GM23338 (cell line): ENCODE data around the gene HABP4. TPM values are rescaled to one million over a fixed set of nuclear protein-coding genes. Genes with fewer than 3 reads are reported as not detected.

Source experiments
- ATAC-seq: fragments of 200-7000 bp; cut with Tn5 transposase; 3 replicates; pipeline ENCODE4 v1.9.1; 2020
- DNase-seq: peaks from one replicate; pipeline ENCODE4 v3.0.0-alpha.2; 2015; ENCODE audit warnings: low spot score
- H2AFZ ChIP-seq: fragments of 200-600 bp; sonication (generic); 2 replicates; pipeline ENCODE4 v1.8.0; 2016; ENCODE audit warnings: antibody characterized with exemption, mild to moderate bottlenecking, moderate library complexity
- H3F3A ChIP-seq: fragments of 200-600 bp; sonication (generic); replicated peaks from 2 replicates; pipeline ENCODE4 v1.8.0; 2017; ENCODE audit warnings: antibody characterized with exemption, mixed run types, low read depth
- H3K27ac ChIP-seq: fragments of 200-600 bp; sonication (generic); 2 replicates; pipeline ENCODE4 v1.6.1; 2016; ENCODE audit warnings: low read depth
- H3K27me3 ChIP-seq: fragments of 200-600 bp; sonication (generic); 2 replicates; pipeline ENCODE4 v1.8.0; 2016; ENCODE audit warnings: mild to moderate bottlenecking, mixed run types, moderate library complexity; ENCODE audit not compliant: insufficient read depth
- H3K36me3 ChIP-seq: fragments of 200-600 bp; sonication (generic); 2 replicates; pipeline ENCODE4 v1.8.0; 2016; ENCODE audit warnings: mild to moderate bottlenecking; ENCODE audit not compliant: insufficient read depth
- H3K4me1 ChIP-seq: fragments of 200-600 bp; sonication (generic); 2 replicates; pipeline ENCODE4 v1.8.0; 2016; ENCODE audit warnings: mild to moderate bottlenecking, moderate library complexity; ENCODE audit not compliant: insufficient read depth
- H3K4me2 ChIP-seq: fragments of 200-600 bp; sonication (generic); 2 replicates; pipeline ENCODE4 v1.7.1; 2017; ENCODE audit warnings: mixed run types
- H3K4me3 ChIP-seq: fragments of 200-600 bp; sonication (generic); 2 replicates; pipeline ENCODE4 v1.6.1; 2016; ENCODE audit warnings: mixed run types
- H3K79me2 ChIP-seq: fragments of 200-600 bp; sonication (generic); replicated peaks from 2 replicates; pipeline ENCODE4 v1.8.0; 2017; ENCODE audit warnings: mild to moderate bottlenecking; ENCODE audit not compliant: insufficient read depth
- H3K9me2 ChIP-seq: fragments of 200-600 bp; sonication (generic); 2 replicates; pipeline ENCODE4 v1.8.0; 2017; ENCODE audit not compliant: insufficient read depth
- H4K20me1 ChIP-seq: fragments of 200-600 bp; sonication (generic); replicated peaks from 2 replicates; pipeline ENCODE4 v1.8.0; 2017; ENCODE audit warnings: mild to moderate bottlenecking; ENCODE audit not compliant: insufficient read depth
- H3K27ac Mint-ChIP-seq: 2 replicates; pipeline ENCODE4 v1.8.0; 2020; ENCODE audit warnings: inconsistent platforms, mild to moderate bottlenecking, moderate library complexity, mixed read lengths
- H3K27me3 Mint-ChIP-seq: 3 replicates; pipeline ENCODE4 v1.8.0; 2022; ENCODE audit warnings: low read depth, mild to moderate bottlenecking, moderate library complexity, mixed read lengths, inconsistent platforms; ENCODE audit not compliant: insufficient read depth, poor library complexity
- H3K36me3 Mint-ChIP-seq: 3 replicates; pipeline ENCODE4 v1.8.0; 2021; ENCODE audit warnings: low read depth, mild to moderate bottlenecking, inconsistent platforms, moderate library complexity, mixed read lengths
- H3K4me1 Mint-ChIP-seq: 3 replicates; pipeline ENCODE4 v1.8.0; 2020; ENCODE audit warnings: mild to moderate bottlenecking, inconsistent platforms, mixed read lengths
- H3K4me3 Mint-ChIP-seq: 3 replicates; pipeline ENCODE4 v1.8.0; 2021; ENCODE audit warnings: moderate library complexity, mild to moderate bottlenecking, inconsistent platforms, mixed read lengths
- H3K9me3 Mint-ChIP-seq: 3 replicates; pipeline ENCODE4 v1.8.0; 2020; ENCODE audit warnings: moderate library complexity, mild to moderate bottlenecking, inconsistent platforms, mixed read lengths
- CREB1 ChIP-seq: fragments of 250-450 bp; sonication (Bioruptor Pico); IDR thresholded peaks from 2 replicates; pipeline ENCODE4 v1.5.0; 2020; ENCODE audit warnings: low read depth, mild to moderate bottlenecking, moderate library complexity
- CTCF ChIP-seq, 2 experiments: fragments of 200-600 bp in 1 of 2; sonication (generic) in 1 of 2; conservative IDR thresholded peaks; 2 replicates each; pipeline versions ENCODE4 v1.5.1 to v1.6.1; 2016 to 2017; ENCODE audit warnings: antibody characterized with exemption in 2 of 2, low read depth in 2 of 2, mild to moderate bottlenecking in 2 of 2, moderate library complexity in 1 of 2
- EZH2 ChIP-seq: fragments of 200-600 bp; sonication (generic); IDR thresholded peaks from one replicate; pipeline ENCODE4 v1.8.0; 2017; ENCODE audit warnings: antibody characterized with exemption, mild to moderate bottlenecking, low read depth; ENCODE audit not compliant: unreplicated experiment
- EZH2phosphoT487 ChIP-seq: fragments of 200-600 bp; sonication (generic); IDR thresholded peaks from one replicate; pipeline ENCODE4 v1.8.1; 2018; ENCODE audit warnings: antibody characterized with exemption; ENCODE audit not compliant: unreplicated experiment
- JUNB ChIP-seq: IDR thresholded peaks from one replicate; pipeline ENCODE4 v1.6.1; 2016; ENCODE audit warnings: antibody characterized with exemption; ENCODE audit not compliant: unreplicated experiment
- NANOG ChIP-seq: IDR thresholded peaks from 2 replicates; pipeline ENCODE4 v1.6.1; 2016; ENCODE audit warnings: antibody characterized with exemption, borderline replicate concordance
- POLR2AphosphoS5 ChIP-seq: IDR thresholded peaks from 2 replicates; pipeline ENCODE4 v1.6.1; 2016; ENCODE audit warnings: antibody characterized with exemption, low read depth
- STAT1 ChIP-seq: IDR thresholded peaks from one replicate; pipeline ENCODE4 v1.6.1; 2016; ENCODE audit warnings: antibody characterized with exemption; ENCODE audit not compliant: unreplicated experiment
- ZNF114 ChIP-seq: fragments of 250-450 bp; sonication (Bioruptor Pico); IDR thresholded peaks from 2 replicates; pipeline ENCODE4 v1.5.0; 2020; ENCODE audit warnings: mild to moderate bottlenecking, moderate library complexity
- ZNF331 ChIP-seq: fragments of 250-450 bp; sonication (Bioruptor Pico); IDR thresholded peaks from 2 replicates; pipeline ENCODE4 v1.5.0; 2020; ENCODE audit warnings: low read depth, mild to moderate bottlenecking, moderate library complexity
- ZNF462 ChIP-seq: fragments of 250-450 bp; sonication (Bioruptor Pico); IDR thresholded peaks from 2 replicates; pipeline ENCODE4 v1.5.0; 2020; ENCODE audit warnings: mild to moderate bottlenecking, moderate library complexity
- polyA plus RNA-seq: library from polyadenylated mRNA; unstranded; fragments of >200 nt; fragmentation: Nextera tagmentation; extraction: Ambion mirVana; gene quantifications from 2 replicates; pipeline ENCODE4 v1.2.1, GENCODE V29; 2016
- total RNA-seq: library from RNA; depleted of rRNA; stranded (reverse); fragments of >200 nt; shearing (Covaris generic); gene quantifications from 2 replicates; pipeline ENCODE4 v1.2.3, GENCODE V29; 2014
- TF ChIP-seq, protein P1 (sequence below): IDR thresholded peaks from one replicate; pipeline ENCODE4 v1.6.1; 2018; ENCODE audit warnings: antibody characterized with exemption; ENCODE audit not compliant: unreplicated experiment
- TF ChIP-seq, protein P2 (sequence below): IDR thresholded peaks from 2 replicates; pipeline ENCODE4 v1.6.1; 2016; ENCODE audit warnings: antibody characterized with exemption

The HABP4 gene
- total and polyA plus RNA-seq, 2 experiments from 2014 or later, result 8.8 to 9.9 TPM

DNA sequence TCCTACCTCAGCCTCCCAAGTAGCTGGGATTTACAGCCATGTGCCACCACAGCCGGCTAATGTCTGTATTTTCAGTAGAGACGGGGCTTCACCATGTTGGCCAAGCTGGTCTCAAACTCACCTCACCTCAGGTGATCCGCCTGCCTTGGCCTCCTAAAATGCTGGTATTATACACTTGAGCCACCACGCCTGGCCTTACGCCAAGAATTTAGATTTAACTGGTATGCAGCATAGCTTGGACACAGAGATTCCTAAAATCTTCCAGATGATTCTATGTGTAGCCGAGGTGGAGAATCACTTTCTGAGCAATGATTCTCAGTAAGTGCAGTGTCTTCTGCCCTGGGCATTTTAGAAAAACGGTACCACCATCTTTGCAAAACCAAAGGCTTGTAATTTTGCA is 74.1 kb downstream of the HABP4 start:
- Mint-ChIP-seq H3K4me1 (no peaks in the 10 kb centered on the region), H3K4me3 (no peak overlapping the region), H3K27me3 (peaks cover 5% of the 10 kb centered on the region), H3K9me3 (no peaks in the 10 kb centered on the region), H3K27ac (0 out of 2 replicates have a peak overlapping the region, but pooled peaks have one; percentile 2), H3K36me3 (peaks cover 71% of the 10 kb centered on the region)
- Histone ChIP-seq H4K20me1 (no peaks in the 10 kb centered on the region), H3K4me1 (no peaks in the 10 kb centered on the region), H3K27me3 (no peaks in the 10 kb centered on the region), H3K4me2 (no peak overlapping the region), H3K27ac (no peak overlapping the region), H3K4me3 (no peak overlapping the region), H3K36me3 (peaks cover 4% of the 10 kb centered on the region; the same call in 1 of the 2 replicates), H3K9me2 (no peaks in the 10 kb centered on the region), H3K79me2 (no peaks in the 10 kb centered on the region), H2AFZ (no peak overlapping the region), H3F3A (no peaks in the 10 kb centered on the region)
- TF ChIP-seq ZNF331 (CRISPR knock-in tag) (no peak), EZH2phosphoT487 (no peak), POLR2AphosphoS5 (no peak), CREB1 (CRISPR knock-in tag) (no peak), ZNF114 (CRISPR knock-in tag) (no peak), ZNF462 (CRISPR knock-in tag) (no peak), STAT1 (no peak), CTCF (conservative IDR thresholded peaks at IDR 0.05; ENCODE audit: low read depth in 2 of 2) (no peak), NANOG (no peak), JUNB (no peak), EZH2 (no peak)
- TF ChIP-seq, protein P1, sequence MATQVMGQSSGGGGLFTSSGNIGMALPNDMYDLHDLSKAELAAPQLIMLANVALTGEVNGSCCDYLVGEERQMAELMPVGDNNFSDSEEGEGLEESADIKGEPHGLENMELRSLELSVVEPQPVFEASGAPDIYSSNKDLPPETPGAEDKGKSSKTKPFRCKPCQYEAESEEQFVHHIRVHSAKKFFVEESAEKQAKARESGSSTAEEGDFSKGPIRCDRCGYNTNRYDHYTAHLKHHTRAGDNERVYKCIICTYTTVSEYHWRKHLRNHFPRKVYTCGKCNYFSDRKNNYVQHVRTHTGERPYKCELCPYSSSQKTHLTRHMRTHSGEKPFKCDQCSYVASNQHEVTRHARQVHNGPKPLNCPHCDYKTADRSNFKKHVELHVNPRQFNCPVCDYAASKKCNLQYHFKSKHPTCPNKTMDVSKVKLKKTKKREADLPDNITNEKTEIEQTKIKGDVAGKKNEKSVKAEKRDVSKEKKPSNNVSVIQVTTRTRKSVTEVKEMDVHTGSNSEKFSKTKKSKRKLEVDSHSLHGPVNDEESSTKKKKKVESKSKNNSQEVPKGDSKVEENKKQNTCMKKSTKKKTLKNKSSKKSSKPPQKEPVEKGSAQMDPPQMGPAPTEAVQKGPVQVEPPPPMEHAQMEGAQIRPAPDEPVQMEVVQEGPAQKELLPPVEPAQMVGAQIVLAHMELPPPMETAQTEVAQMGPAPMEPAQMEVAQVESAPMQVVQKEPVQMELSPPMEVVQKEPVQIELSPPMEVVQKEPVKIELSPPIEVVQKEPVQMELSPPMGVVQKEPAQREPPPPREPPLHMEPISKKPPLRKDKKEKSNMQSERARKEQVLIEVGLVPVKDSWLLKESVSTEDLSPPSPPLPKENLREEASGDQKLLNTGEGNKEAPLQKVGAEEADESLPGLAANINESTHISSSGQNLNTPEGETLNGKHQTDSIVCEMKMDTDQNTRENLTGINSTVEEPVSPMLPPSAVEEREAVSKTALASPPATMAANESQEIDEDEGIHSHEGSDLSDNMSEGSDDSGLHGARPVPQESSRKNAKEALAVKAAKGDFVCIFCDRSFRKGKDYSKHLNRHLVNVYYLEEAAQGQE, result no peak
- TF ChIP-seq, protein P2, sequence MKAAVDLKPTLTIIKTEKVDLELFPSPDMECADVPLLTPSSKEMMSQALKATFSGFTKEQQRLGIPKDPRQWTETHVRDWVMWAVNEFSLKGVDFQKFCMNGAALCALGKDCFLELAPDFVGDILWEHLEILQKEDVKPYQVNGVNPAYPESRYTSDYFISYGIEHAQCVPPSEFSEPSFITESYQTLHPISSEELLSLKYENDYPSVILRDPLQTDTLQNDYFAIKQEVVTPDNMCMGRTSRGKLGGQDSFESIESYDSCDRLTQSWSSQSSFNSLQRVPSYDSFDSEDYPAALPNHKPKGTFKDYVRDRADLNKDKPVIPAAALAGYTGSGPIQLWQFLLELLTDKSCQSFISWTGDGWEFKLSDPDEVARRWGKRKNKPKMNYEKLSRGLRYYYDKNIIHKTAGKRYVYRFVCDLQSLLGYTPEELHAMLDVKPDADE, result no peak
- DNase-seq, result no peak
- ATAC-seq, result no peak
